Adrenal gland (tissue), 5 donors: ENCODE measurements around the gene XPNPEP2.

Experiments used
- CTCF ChIP-seq, 6 experiments: fragments of 450-650 bp in 4 of 6; fragments of 200-600 bp in 2 of 6; sonication (generic) in 1 of 6; IDR thresholded peaks; 1 replicate in 5 of 6; 2 replicates in 1 of 6; pipeline versions ENCODE4 v1.5.1 to v1.8.0; 2016 to 2021; ENCODE audit warnings: antibody characterized with exemption in 6 of 6, mild to moderate bottlenecking in 2 of 6, moderate library complexity in 1 of 6
- POLR2A ChIP-seq, 2 donors: fragments of 450-650 bp; IDR thresholded peaks; one replicate each; pipeline ENCODE4 v1.6.1; 2017; ENCODE audit warnings: antibody characterized with exemption in 2 of 2, mild to moderate bottlenecking in 2 of 2, moderate library complexity in 1 of 2
- donor health status: DM: no; HTN: no; CAD: no.

GRCh38 chrX:129781680-129782495 is 43.1 kb downstream of the XPNPEP2 start:
- TF ChIP-seq POLR2A (IDR thresholded peaks at IDR 0.05) (no peak), CTCF (IDR thresholded peaks at IDR 0.05) (no peak)
